HepG2 (cell line): ENCODE data around the gene GSAP. TPM values are rescaled to one million over a fixed set of nuclear protein-coding genes. Genes with fewer than 3 reads are reported as not detected.

ENCODE experiments used
- ATAC-seq: fragments of 200-7000 bp; cut with Tn5 transposase; 3 replicates; pipeline ENCODE4 v1.9.1; 2020; ENCODE audit warnings: mild to moderate bottlenecking, moderate library complexity
- BruUV-seq: library from RNA; stranded (reverse); fragments of 400-500 nt; replicated peaks from 2 replicates; lab custom pipeline; 2021; lab: Mats Ljungman, UMichigan
- CTCF ChIA-PET: fragments of 300-600 bp; formaldehyde crosslinking; extraction: SDS; loops from one replicate; lab custom pipeline; 2021; ENCODE audit warnings: low total read pairs, inconsistent platforms, low intra/inter-chr PET ratio; lab: Yijun Ruan, JAX
- POLR2A ChIA-PET: fragments of 350-600 bp; sonication (Branson Sonifier 250); formaldehyde crosslinking; loops from one replicate; lab custom pipeline; 2020; ENCODE audit warnings: antibody characterized with exemption, inconsistent platforms; lab: Yijun Ruan, JAX
- DNase-seq: peaks from one replicate; pipeline ENCODE4 v3.0.0-alpha.2; 2015; ENCODE audit warnings: low spot score
- FAIRE-seq: peaks from 3 replicates; lab custom pipeline; 2011; peaks lifted over from hg19 to GRCh38; lab: Jason Lieb, UNC
- H2AFZ ChIP-seq: one replicate; pipeline ENCODE4 v1.6.1; 2011; ENCODE audit warnings: low read length, inconsistent platforms
- H3K27ac ChIP-seq: fragments of 300-600 bp; 3 replicates; pipeline ENCODE4 v1.8.0; 2011; ENCODE audit warnings: mixed run types, mild to moderate bottlenecking, mixed read lengths, low read length, inconsistent platforms; ENCODE audit not compliant: insufficient read depth; ENCODE audit errors: extremely low read length
- H3K27me3 ChIP-seq, 2 experiments: fragments of 200-600 bp in 1 of 2; 2 replicates in 1 of 2; 3 replicates in 1 of 2; pipeline versions ENCODE4 v1.6.0 to v1.8.0; 2011; ENCODE audit warnings: low read length in 2 of 2, mild to moderate bottlenecking in 2 of 2, moderate library complexity in 2 of 2, inconsistent platforms in 1 of 2; ENCODE audit not compliant: insufficient read depth in 2 of 2, control insufficient read depth in 1 of 2
- H3K36me3 ChIP-seq, 2 experiments: fragments of 200-600 bp in 1 of 2; replicated peaks in 1 of 2; 2 replicates in 1 of 2; 3 replicates in 1 of 2; pipeline versions ENCODE4 v1.5.1 to v1.8.0; 2011; ENCODE audit warnings: low read length in 2 of 2, inconsistent platforms in 1 of 2; ENCODE audit not compliant: insufficient read depth in 2 of 2, control insufficient read depth in 1 of 2
- H3K4me1 ChIP-seq: 2 replicates; pipeline ENCODE4 v1.5.1; 2012; ENCODE audit warnings: low read length, inconsistent platforms; ENCODE audit not compliant: insufficient read depth
- H3K4me2 ChIP-seq: 2 replicates; pipeline ENCODE4 v1.6.0; 2011; ENCODE audit warnings: low read depth, low read length, inconsistent platforms
- H3K4me3 ChIP-seq, 3 experiments: fragments of 200-600 bp in 1 of 3; sonication (generic), shearing (Covaris generic) in 1 of 3; replicated peaks in 1 of 3; 2 replicates each; pipeline ENCODE4 v1.5.1; 2011 to 2016; ENCODE audit warnings: low read length in 3 of 3, inconsistent platforms in 2 of 3, low read depth in 2 of 3, mild to moderate bottlenecking in 2 of 3, control low read depth in 1 of 3, mixed read lengths in 1 of 3; ENCODE audit not compliant: insufficient read depth in 1 of 3
- H3K79me2 ChIP-seq: one replicate; pipeline ENCODE4 v1.6.1; 2011; ENCODE audit warnings: low read length, inconsistent platforms; ENCODE audit not compliant: insufficient read depth
- H3K9ac ChIP-seq: 2 replicates; pipeline ENCODE4 v1.6.0; 2011; ENCODE audit warnings: mild to moderate bottlenecking, low read depth, low read length, inconsistent platforms; ENCODE audit not compliant: insufficient read depth
- H3K9me3 ChIP-seq: 2 replicates; pipeline ENCODE4 v1.5.1; 2012; ENCODE audit warnings: mild to moderate bottlenecking, low read length
- H4K20me1 ChIP-seq: 2 replicates; pipeline ENCODE4 v1.6.0; 2011; ENCODE audit warnings: inconsistent platforms, mild to moderate bottlenecking, low read length, moderate library complexity; ENCODE audit not compliant: insufficient read depth
- DMAP1 ChIP-seq: IDR thresholded peaks from 2 replicates; pipeline ENCODE4 v1.6.1; 2016
- HNRNPLL ChIP-seq: fragments of 200-400 bp; formaldehyde crosslinking; IDR thresholded peaks from 2 replicates; pipeline ENCODE4 v1.6.1; 2017; ENCODE audit warnings: mild to moderate bottlenecking, low read depth, low read length; ENCODE audit not compliant: poor library complexity, severe bottlenecking
- PBX3 ChIP-seq: sonication (generic); formaldehyde crosslinking; IDR thresholded peaks from 2 replicates; pipeline ENCODE4 v1.8.1; 2023; ENCODE audit warnings: missing genetic modification reagents, inconsistent platforms, borderline replicate concordance
- POLR2G ChIP-seq: fragments of 200-400 bp; formaldehyde crosslinking; IDR thresholded peaks from 2 replicates; pipeline ENCODE4 v1.6.1; 2018; ENCODE audit warnings: mild to moderate bottlenecking, low read depth, low read length, moderate library complexity
- PRDM10 ChIP-seq: sonication (generic); formaldehyde crosslinking; IDR thresholded peaks from 2 replicates; pipeline ENCODE4 v1.4.0; 2020; ENCODE audit warnings: low read depth, missing genetic modification reagents
- RFXAP ChIP-seq: sonication (generic); formaldehyde crosslinking; IDR thresholded peaks from 2 replicates; pipeline ENCODE4 v1.4.0; 2020; ENCODE audit warnings: missing genetic modification reagents, borderline replicate concordance
- THAP7 ChIP-seq: sonication (generic); formaldehyde crosslinking; IDR thresholded peaks from 2 replicates; pipeline ENCODE4 v1.8.1; 2023; ENCODE audit warnings: mild to moderate bottlenecking, missing genetic modification reagents
- YEATS2 ChIP-seq: sonication (generic); formaldehyde crosslinking; IDR thresholded peaks from 2 replicates; pipeline ENCODE4 v1.4.0; 2020; ENCODE audit warnings: missing genetic modification reagents, borderline replicate concordance
- YY1 ChIP-seq: IDR thresholded peaks from 2 replicates; pipeline ENCODE4 v1.6.1; 2011; ENCODE audit warnings: low read length, low read depth, moderate library complexity, mild to moderate bottlenecking; ENCODE audit not compliant: insufficient read depth, insufficient replicate concordance
- ZNF20 ChIP-seq: sonication (generic); formaldehyde crosslinking; IDR thresholded peaks from 2 replicates; pipeline ENCODE4 v1.4.0; 2020; ENCODE audit warnings: mild to moderate bottlenecking, moderate library complexity, missing genetic modification reagents
- ZNF362 ChIP-seq: sonication (generic); formaldehyde crosslinking; IDR thresholded peaks from 2 replicates; pipeline ENCODE4 v1.4.0; 2020; ENCODE audit warnings: missing genetic modification reagents, mild to moderate bottlenecking, borderline replicate concordance
- ZNF597 ChIP-seq: sonication (generic); formaldehyde crosslinking; IDR thresholded peaks from 2 replicates; pipeline ENCODE4 v1.5.0; 2020; ENCODE audit warnings: missing genetic modification reagents
- ZNF672 ChIP-seq: sonication (generic); formaldehyde crosslinking; IDR thresholded peaks from 2 replicates; pipeline ENCODE4 v1.8.1; 2022; ENCODE audit warnings: missing genetic modification reagents
- ZNF766 ChIP-seq: sonication (generic); formaldehyde crosslinking; IDR thresholded peaks from 2 replicates; pipeline ENCODE4 v1.5.0; 2020; ENCODE audit warnings: missing genetic modification reagents, borderline replicate concordance
- ZSCAN9 ChIP-seq: IDR thresholded peaks from 2 replicates; pipeline ENCODE4 v1.6.1; 2016; ENCODE audit warnings: borderline replicate concordance
- WGBS: methylation state at CpG from one replicate; pipeline ENCODE4 v1.1.6; 2017; ENCODE audit warnings: low lambda C conversion rate; 5-methylcytosine and 5-hydroxymethylcytosine counted together
- in situ Hi-C: cut with HindIII; loops from 2 replicates; pipeline ENCODE4 v1.10.0; 2017; ENCODE audit warnings: low pct_unique_long_range_greater_than_20kb; ENCODE audit not compliant: extremely low pct_ligation_motif_present
- intact Hi-C: fragments of 100-400 bp; cut with micrococcal nuclease; formaldehyde crosslinking; loops from one replicate; pipeline ENCODE4 v1.10.0; 2022; ENCODE audit not compliant: unreplicated experiment
- polyA plus RNA-seq, 8 experiments: library from polyadenylated mRNA; depleted of rRNA in 3 of 8; stranded (reverse) in 7 of 8; unstranded in 1 of 8; fragments of >200 nt; fragmentation: Illumina TruSeq in 4 of 8; extraction: Trizol in 4 of 8; gene quantifications; 2 replicates each; pipeline versions ENCODE4 v1.2.1 to v1.2.3, GENCODE V29; 2011 to 2016; ENCODE audit warnings: low read depth in 4 of 8, missing spikeins in 1 of 8, mixed read lengths in 1 of 8; ENCODE audit not compliant: insufficient read depth in 1 of 8
- total RNA-seq, 5 experiments: library from RNA; depleted of rRNA; stranded (reverse); fragments of >200 nt; fragmentation: Illumina TruSeq; extraction: Trizol; gene quantifications; 2 replicates each; pipeline ENCODE4 v1.2.3, GENCODE V29; 2016; ENCODE audit warnings: low read depth in 1 of 5

GSAP gene
- total and polyA plus RNA-seq, 2 of the 13 experiments (the other 11 are each of a cell fraction or from before 2014, with no cell fraction given) = 34.6 to 40.6 TPM

- no peak for TF ChIP-seq ZNF597 (CRISPR knock-in tag)
- no peak for TF ChIP-seq ZNF672
- TF ChIP-seq YEATS2 = no peak
- TF ChIP-seq POLR2G = no peak
Measured at GRCh38 chr7:77461842-77462241, 45.7 kb upstream of the GSAP start (continued).

GRCh38 chr7:77461246-77461645 lies 45.1 kb upstream of the GSAP start:
- Histone ChIP-seq H4K20me1 (no peaks in the 10 kb centered on the region), H3K27me3 (no peaks in the 10 kb centered on the region), H3K36me3 (no peaks in the 10 kb centered on the region), H3K9ac (no peak overlapping the region), H3K9me3 (no peaks in the 10 kb centered on the region), H3K4me2 (no peak overlapping the region), H3K27ac (no peak overlapping the region), H3K4me3 (no peak overlapping the region), H3K79me2 (no peaks in the 10 kb centered on the region), H2AFZ (no peak overlapping the region), H3K4me1 (peaks cover 63% of the 10 kb centered on the region)
- ATAC-seq (no peak), FAIRE-seq (no peak), DNase-seq (no peak)
- WGBS = 91% methylated on average over 3 of the region's 3 CpGs
- in situ Hi-C loops (no loop called here), intact Hi-C loops (no loop called here)
- CTCF ChIA-PET = no interaction called here
- POLR2A ChIA-PET = interaction anchor here (1.0 kb wide), 1 partner anchor 75 kb away, joined by 3 read pairs; no protein-coding TSS in a partner anchor
- no TSS peak for BruUV-seq
- TF ChIP-seq YY1 (no peak), RFXAP (CRISPR knock-in tag) (no peak), ZNF20 (CRISPR knock-in tag) (no peak), DMAP1 (CRISPR knock-in tag) (no peak), THAP7 (CRISPR knock-in tag) (no peak), ZSCAN9 (CRISPR knock-in tag) (no peak), HNRNPLL (no peak), ZNF362 (CRISPR knock-in tag) (no peak), PRDM10 (CRISPR knock-in tag) (no peak), ZNF766 (CRISPR knock-in tag) (no peak), PBX3 (CRISPR knock-in tag) (no peak)
